K562 (cell line): ENCODE measurements around the gene SH3BP2. TPM values are rescaled to one million over a fixed set of nuclear protein-coding genes. Genes with fewer than 3 reads are reported as not detected.

Experiments
- FOXM1 ChIP-seq, 2 experiments: fragments of 450-650 bp in 1 of 2; sonication (generic) in 1 of 2; formaldehyde crosslinking in 1 of 2; IDR thresholded peaks; 2 replicates each; pipeline versions ENCODE4 v1.6.1 to v1.9.0; 2017 to 2022; ENCODE audit warnings: low read depth in 2 of 2, mild to moderate bottlenecking in 2 of 2, missing genetic modification reagents in 1 of 2, moderate library complexity in 1 of 2
- MGA ChIP-seq: fragments of 450-650 bp; IDR thresholded peaks from 2 replicates; pipeline ENCODE4 v1.6.1; 2016; ENCODE audit warnings: mild to moderate bottlenecking, moderate library complexity
- SIX5 ChIP-seq, 2 experiments: IDR thresholded peaks; 2 replicates each; pipeline ENCODE4 v1.6.1; 2011; ENCODE audit warnings: low read length in 2 of 2, borderline replicate concordance in 1 of 2, low read depth in 1 of 2, mild to moderate bottlenecking in 1 of 2, moderate library complexity in 1 of 2; ENCODE audit not compliant: insufficient read depth in 1 of 2
- polyA plus RNA-seq, 8 experiments: library from polyadenylated mRNA; depleted of rRNA in 4 of 8; stranded (reverse) in 5 of 8; unstranded in 3 of 8; fragments of >200 nt; fragmentation: Nextera tagmentation in 2 of 8; fragmentation: Illumina TruSeq in 1 of 8; extraction: Ambion mirVana in 2 of 8; extraction: Trizol in 1 of 8; gene quantifications; 2 replicates each; pipeline versions ENCODE4 v1.2.1 to v1.2.3, GENCODE V29; 2011 to 2014; ENCODE audit warnings: inconsistent platforms in 1 of 8, missing spikeins in 1 of 8
- total RNA-seq, 7 experiments: library from RNA; depleted of rRNA in 6 of 7; stranded (reverse); fragments of >200 nt in 6 of 7; fragmentation: Illumina TruSeq in 2 of 7; extraction: Trizol in 2 of 7; gene quantifications; 2 replicates each; pipeline versions ENCODE4 v1.2.1 to v1.2.3, GENCODE V29; 2011 to 2021; ENCODE audit warnings: low replicate concordance in 1 of 7

Gene SH3BP2
- total and polyA plus RNA-seq, 9 of the 15 experiments (the other 6 are each of a cell fraction or from before 2014, with no cell fraction given) = 0.34 to 16.0 (median 5.1) TPM

- peak; percentile 93 for TF ChIP-seq MGA
- no peak for TF ChIP-seq SIX5 (IDR thresholded peaks at IDR 0.05; ENCODE audit: borderline replicate concordance in 1 of 2, insufficient read depth in 1 of 2, low read depth in 1 of 2, low read length in 2 of 2)
- no peak for TF ChIP-seq FOXM1 (IDR thresholded peaks at IDR 0.05; ENCODE audit: low read depth)
- TF ChIP-seq FOXM1 (CRISPR knock-in tag; IDR thresholded peaks at IDR 0.05; ENCODE audit: low read depth) = no peak
These were observed 951 bp downstream of the SH3BP2 start (continued) for GRCh38 chr4:2793586-2794485.
